ENCODE measurements around the gene GATA5. TPM values are rescaled to one million over a fixed set of nuclear protein-coding genes. Genes with fewer than 3 reads are reported as not detected.
A peak's percentile ranks its signal among the peaks of the same experiment; 100 is the strongest.
"Not testable (repeated sequence)": the region's sequence is repeated elsewhere in the genome, so short reads cannot be mapped to it uniquely, and the experiment has no call there.

GATA5 gene
- total and polyA plus RNA-seq, 8 donors = 0.02 to 0.34 (median 0.15) TPM; not detected in 5

DNA sequence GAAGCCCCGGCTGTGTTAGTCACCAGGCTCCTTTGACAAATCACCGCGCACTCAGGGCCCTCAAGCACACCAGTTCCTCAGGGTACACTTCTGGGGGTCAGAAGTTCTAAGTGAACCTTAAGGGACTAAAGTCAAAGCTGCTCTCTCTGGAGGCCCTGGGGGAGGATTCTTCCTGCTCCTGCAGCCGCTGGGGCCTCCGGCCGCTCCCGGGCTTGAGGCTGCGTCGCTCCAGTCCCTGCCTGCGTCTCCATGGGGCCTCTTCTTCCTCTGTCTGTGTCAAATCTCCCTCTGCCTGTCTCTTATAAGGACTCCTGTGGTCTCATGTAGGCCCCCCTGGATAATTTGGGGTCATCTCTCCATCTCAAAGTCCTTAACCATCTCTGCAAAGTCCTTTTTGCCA lies 18.1 kb upstream of the GATA5 start:
- no peaks in the 10 kb centered on the region for H3K9me3 ChIP-seq
- DNase-seq (no peak), FAIRE-seq (no peak), ATAC-seq (no peak)
- intact Hi-C loops (cut with DNase I) = loop anchor here in 1 of 3 donors (10.0 kb wide), 1 partner anchor 59 kb away; no protein-coding TSS in a partner anchor
- no peak overlapping the region for H3K27ac ChIP-seq
- H3K4me3 ChIP-seq = no peak overlapping the region
- H3K36me3 ChIP-seq = no peaks in the 10 kb centered on the region
- WGBS, 2 donors = 98 to 100% methylated on average over 10 of the region's 10 CpGs
- H3K4me1 ChIP-seq = peaks cover 7 to 14% (median 10%) of the 10 kb centered on the region in 3 donors
- H3K27me3 ChIP-seq = no peaks in the 10 kb centered on the region
- TF ChIP-seq, protein P1, sequence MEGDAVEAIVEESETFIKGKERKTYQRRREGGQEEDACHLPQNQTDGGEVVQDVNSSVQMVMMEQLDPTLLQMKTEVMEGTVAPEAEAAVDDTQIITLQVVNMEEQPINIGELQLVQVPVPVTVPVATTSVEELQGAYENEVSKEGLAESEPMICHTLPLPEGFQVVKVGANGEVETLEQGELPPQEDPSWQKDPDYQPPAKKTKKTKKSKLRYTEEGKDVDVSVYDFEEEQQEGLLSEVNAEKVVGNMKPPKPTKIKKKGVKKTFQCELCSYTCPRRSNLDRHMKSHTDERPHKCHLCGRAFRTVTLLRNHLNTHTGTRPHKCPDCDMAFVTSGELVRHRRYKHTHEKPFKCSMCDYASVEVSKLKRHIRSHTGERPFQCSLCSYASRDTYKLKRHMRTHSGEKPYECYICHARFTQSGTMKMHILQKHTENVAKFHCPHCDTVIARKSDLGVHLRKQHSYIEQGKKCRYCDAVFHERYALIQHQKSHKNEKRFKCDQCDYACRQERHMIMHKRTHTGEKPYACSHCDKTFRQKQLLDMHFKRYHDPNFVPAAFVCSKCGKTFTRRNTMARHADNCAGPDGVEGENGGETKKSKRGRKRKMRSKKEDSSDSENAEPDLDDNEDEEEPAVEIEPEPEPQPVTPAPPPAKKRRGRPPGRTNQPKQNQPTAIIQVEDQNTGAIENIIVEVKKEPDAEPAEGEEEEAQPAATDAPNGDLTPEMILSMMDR (IDR thresholded peaks at IDR 0.05) = no peak

DNA sequence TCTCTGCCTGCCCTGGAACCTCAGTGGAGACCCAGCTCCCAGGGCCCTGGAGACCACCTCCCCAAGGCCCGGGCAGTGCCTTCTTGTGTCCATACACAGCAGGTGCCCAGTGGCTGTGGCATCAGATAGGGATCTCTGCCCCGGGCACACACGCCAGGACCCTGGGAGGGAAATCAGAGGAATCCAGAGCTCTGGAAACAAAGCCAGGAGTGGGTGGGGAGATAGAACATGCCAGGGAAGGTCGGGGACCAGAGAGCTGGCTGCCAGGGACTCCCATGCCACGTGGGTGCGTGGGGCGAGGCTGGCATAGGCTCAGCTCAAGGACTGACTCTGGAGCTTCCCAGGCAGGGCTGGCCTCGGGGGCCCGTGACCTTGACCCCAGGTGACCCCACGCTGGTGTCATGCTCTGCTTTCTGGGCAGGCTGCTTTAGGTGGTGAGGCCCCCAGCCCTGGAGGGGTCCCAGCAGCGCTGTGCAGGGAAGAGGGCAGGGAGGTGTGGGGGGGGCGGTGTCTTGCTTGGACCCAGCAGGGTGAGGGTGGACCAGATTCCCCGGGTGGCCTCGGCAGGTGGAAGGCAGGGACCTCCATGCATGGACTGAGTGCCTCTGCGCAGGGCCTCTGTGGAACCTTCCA lies 17.6 kb upstream of the GATA5 start:
- FAIRE-seq = no peak
- no peaks in the 10 kb centered on the region for H3K36me3 ChIP-seq
- H3K4me3 ChIP-seq = no peak overlapping the region
- ATAC-seq = peak in 2 of 4 donors; percentile 52 to 54
- peaks cover 7 to 14% (median 10%) of the 10 kb centered on the region in 3 donors for H3K4me1 ChIP-seq
- TF ChIP-seq, protein P1 (IDR thresholded peaks at IDR 0.05) = no peak
- H3K9me3 ChIP-seq = no peaks in the 10 kb centered on the region
- DNase-seq = peak in 1 of 6 donors; percentile 25
- no peak overlapping the region for H3K27ac ChIP-seq
- intact Hi-C loops (cut with DNase I) = loop anchor here in 1 of 3 donors (10.0 kb wide), 1 partner anchor 59 kb away; no protein-coding TSS in a partner anchor
- 47 to 51% methylated on average over 14 to 15 of the region's 15 CpGs for WGBS, 2 donors
- no peaks in the 10 kb centered on the region for H3K27me3 ChIP-seq

DNA sequence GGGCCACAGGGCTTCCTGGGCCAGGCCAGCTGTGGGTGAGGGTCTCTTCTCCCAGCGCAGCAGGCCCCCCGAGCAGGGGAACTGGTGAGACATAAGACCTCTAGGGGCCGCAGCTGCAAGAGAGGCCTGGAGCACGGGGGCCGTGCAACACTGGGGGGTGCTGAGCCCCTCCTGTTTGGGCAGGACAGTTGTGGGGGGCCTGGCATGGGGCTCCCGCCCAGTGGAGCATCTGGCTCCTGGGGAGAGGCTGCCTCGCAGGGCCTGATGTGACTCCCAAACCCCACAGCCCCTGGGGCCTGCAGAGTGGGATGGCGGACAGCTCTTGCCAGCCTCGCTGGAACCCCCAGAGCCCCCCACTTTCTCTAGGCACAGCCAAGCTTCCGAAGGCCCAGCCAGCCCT lies 16.9 kb upstream of the GATA5 start:
- H3K4me1 ChIP-seq = peaks cover 11 to 20% (median 13%) of the 10 kb centered on the region in 3 donors
- no peaks in the 10 kb centered on the region for H3K9me3 ChIP-seq
- no peaks in the 10 kb centered on the region for H3K36me3 ChIP-seq
- DNase-seq = no peak
- H3K27ac ChIP-seq = no peak overlapping the region
- H3K27me3 ChIP-seq = no peaks in the 10 kb centered on the region
- TF ChIP-seq, protein P1 (IDR thresholded peaks at IDR 0.05) = no peak
- H3K4me3 ChIP-seq = no peak overlapping the region
- no peak for FAIRE-seq
- intact Hi-C loops (cut with DNase I) = loop anchor here in 1 of 3 donors (10.0 kb wide), 1 partner anchor 58 kb away; no protein-coding TSS in a partner anchor
- 89 to 96% methylated on average over 7 to 10 of the region's 10 CpGs for WGBS, 2 donors
- no peak for ATAC-seq

DNA sequence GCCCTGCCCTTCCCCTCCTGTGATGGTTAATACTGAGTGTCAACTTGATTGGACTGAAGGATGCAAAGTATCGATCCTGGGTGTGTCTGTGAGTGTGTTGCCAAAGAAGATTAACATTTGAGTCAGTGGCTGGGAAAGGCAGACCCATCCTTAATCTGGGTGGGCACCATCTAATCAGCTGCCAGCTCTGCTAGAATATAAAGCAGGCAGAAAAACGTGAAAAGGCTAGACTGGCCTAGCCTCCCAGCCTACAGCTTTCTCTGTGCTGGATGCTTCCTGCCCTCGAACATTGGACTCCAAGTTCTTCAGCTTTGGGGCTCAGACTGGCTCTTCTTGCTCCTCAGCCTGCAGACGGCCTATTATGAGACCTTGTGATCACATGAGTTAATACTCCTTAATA lies 15.0 kb upstream of the GATA5 start:
- WGBS, 2 donors = 78 to 88% methylated on average over 4 of the region's 4 CpGs
- peaks cover 16 to 22% (median 18%) of the 10 kb centered on the region in 3 donors for H3K4me1 ChIP-seq
- FAIRE-seq, DNase-seq, H3K27ac ChIP-seq, H3K9me3 ChIP-seq, H3K36me3 ChIP-seq, H3K27me3 ChIP-seq, H3K4me3 ChIP-seq, ATAC-seq: not testable (repeated sequence)
- intact Hi-C loops (cut with DNase I) = loop anchor here in 1 of 3 donors (10.0 kb wide), 1 partner anchor 56 kb away; no protein-coding TSS in a partner anchor

DNA sequence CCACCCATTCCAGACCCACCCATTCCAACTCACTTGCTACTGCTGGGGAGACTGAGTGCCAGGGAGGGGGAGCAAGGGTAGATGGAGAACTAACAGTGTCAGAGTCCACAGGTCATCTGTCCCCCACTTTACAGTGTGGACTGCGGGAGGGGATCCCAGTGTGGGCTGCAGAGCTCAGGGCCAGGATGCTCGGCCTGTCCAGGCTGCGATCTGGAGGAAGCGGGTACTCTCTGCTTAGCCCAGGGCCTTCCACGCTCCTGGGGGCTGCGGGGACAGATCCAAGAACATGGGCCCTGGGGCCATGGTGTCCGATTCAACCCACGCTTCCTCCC lies 14.1 kb upstream of the GATA5 start:
- H3K4me3 ChIP-seq = no peak overlapping the region
- no peak overlapping the region for H3K27ac ChIP-seq
- FAIRE-seq = no peak
- intact Hi-C loops (cut with DNase I) = loop anchor here in 1 of 3 donors (10.0 kb wide), 1 partner anchor 55 kb away; no protein-coding TSS in a partner anchor
- TF ChIP-seq, protein P1 (IDR thresholded peaks at IDR 0.05) = no peak
- peaks cover 15 to 24% (median 19%) of the 10 kb centered on the region in 3 donors for H3K4me1 ChIP-seq
- no peaks in the 10 kb centered on the region for H3K36me3 ChIP-seq
- no peak for DNase-seq
- H3K27me3 ChIP-seq = no peaks in the 10 kb centered on the region
- ATAC-seq = no peak
- no peaks in the 10 kb centered on the region for H3K9me3 ChIP-seq
- WGBS, 2 donors = 89 to 96% methylated on average over 8 of the region's 8 CpGs
